SU-DHL-6 (cell line): ENCODE results near the gene LRRFIP2.

Experiments used
- EZH2phosphoT487 ChIP-seq: fragments of 200-600 bp; sonication (generic), shearing (Covaris generic); conservative IDR thresholded peaks from 2 replicates; pipeline ENCODE4 v1.6.1; 2018; ENCODE audit warnings: mild to moderate bottlenecking, antibody characterized with exemption, low read length, moderate library complexity, mixed read lengths
- TF ChIP-seq, protein P1 (sequence below): fragments of 200-600 bp; sonication (generic); IDR thresholded peaks from one replicate; pipeline ENCODE4 v1.5.1; 2017; ENCODE audit warnings: antibody characterized with exemption, mild to moderate bottlenecking, low read length, moderate library complexity; ENCODE audit not compliant: insufficient read depth, poor library complexity, severe bottlenecking

DNA sequence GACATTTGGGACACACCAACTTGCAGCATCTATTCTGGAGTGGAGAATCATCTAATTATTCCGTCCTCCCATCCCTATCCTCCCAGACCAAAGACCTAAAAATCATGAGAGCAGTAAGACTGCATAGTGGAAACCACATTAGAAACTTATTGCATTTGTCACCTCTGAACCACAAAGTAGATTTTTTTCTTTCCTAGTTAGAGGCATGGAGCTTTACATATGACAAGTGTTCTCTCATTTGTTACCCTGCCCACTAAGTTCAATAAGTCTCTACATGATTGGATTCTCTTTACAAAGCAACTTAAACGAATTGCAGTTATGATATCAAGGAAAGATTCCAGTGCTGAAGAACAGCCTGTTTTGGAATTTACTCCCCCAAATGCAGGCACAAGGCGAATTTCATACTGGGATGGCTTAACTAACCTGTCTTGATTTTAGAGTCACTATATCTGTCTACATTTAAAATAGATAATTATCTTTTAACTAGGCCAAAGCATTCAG is 42.3 kb upstream of the LRRFIP2 start:
- TF ChIP-seq, protein P1, sequence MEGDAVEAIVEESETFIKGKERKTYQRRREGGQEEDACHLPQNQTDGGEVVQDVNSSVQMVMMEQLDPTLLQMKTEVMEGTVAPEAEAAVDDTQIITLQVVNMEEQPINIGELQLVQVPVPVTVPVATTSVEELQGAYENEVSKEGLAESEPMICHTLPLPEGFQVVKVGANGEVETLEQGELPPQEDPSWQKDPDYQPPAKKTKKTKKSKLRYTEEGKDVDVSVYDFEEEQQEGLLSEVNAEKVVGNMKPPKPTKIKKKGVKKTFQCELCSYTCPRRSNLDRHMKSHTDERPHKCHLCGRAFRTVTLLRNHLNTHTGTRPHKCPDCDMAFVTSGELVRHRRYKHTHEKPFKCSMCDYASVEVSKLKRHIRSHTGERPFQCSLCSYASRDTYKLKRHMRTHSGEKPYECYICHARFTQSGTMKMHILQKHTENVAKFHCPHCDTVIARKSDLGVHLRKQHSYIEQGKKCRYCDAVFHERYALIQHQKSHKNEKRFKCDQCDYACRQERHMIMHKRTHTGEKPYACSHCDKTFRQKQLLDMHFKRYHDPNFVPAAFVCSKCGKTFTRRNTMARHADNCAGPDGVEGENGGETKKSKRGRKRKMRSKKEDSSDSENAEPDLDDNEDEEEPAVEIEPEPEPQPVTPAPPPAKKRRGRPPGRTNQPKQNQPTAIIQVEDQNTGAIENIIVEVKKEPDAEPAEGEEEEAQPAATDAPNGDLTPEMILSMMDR: no peak
- TF ChIP-seq EZH2phosphoT487: no peak
